GM12878 (cell line): ENCODE data around the gene NSL1. TPM values are rescaled to one million over a fixed set of nuclear protein-coding genes. Genes with fewer than 3 reads are reported as not detected.

Experiments used
- ASH2L ChIP-seq: fragments of 300-600, 200-600 bp; sonication (generic); IDR thresholded peaks from 2 replicates; pipeline ENCODE4 v1.6.1; 2017; ENCODE audit warnings: low read depth, mild to moderate bottlenecking, borderline replicate concordance
- CREB1 ChIP-seq: IDR thresholded peaks from 2 replicates; pipeline ENCODE4 v1.6.1; 2012; ENCODE audit warnings: low read depth, mild to moderate bottlenecking, inconsistent platforms
- ESRRA ChIP-seq: IDR thresholded peaks from 2 replicates; pipeline ENCODE4 v1.6.1; 2012; ENCODE audit warnings: mild to moderate bottlenecking, low read length, improper control_type of control experiment
- MTA2 ChIP-seq: fragments of 450-650 bp; IDR thresholded peaks from 2 replicates; pipeline ENCODE4 v1.6.1; 2016; ENCODE audit warnings: low read depth, mild to moderate bottlenecking, moderate library complexity
- NFYA ChIP-seq: IDR thresholded peaks from 2 replicates; pipeline ENCODE4 v1.6.1; 2011; ENCODE audit warnings: low read depth, mild to moderate bottlenecking, low read length, improper control_type of control experiment, borderline replicate concordance
- NR2C2 ChIP-seq: IDR thresholded peaks from 2 replicates; pipeline ENCODE4 v1.6.1; 2011; ENCODE audit warnings: borderline replicate concordance, low read depth; ENCODE audit not compliant: control insufficient read depth, insufficient read length
- USF1 ChIP-seq: IDR thresholded peaks from 2 replicates; pipeline ENCODE4 v1.6.1; 2011; ENCODE audit warnings: borderline replicate concordance, low read depth, mild to moderate bottlenecking, moderate library complexity, mixed read lengths, low read length; ENCODE audit not compliant: insufficient read depth; ENCODE audit errors: extremely low read length
- polyA plus RNA-seq, 11 experiments: library from polyadenylated mRNA; depleted of rRNA in 4 of 11; unstranded in 6 of 11; stranded (reverse) in 5 of 11; fragments of >200 nt; fragmentation: Nextera tagmentation in 4 of 11; fragmentation: Illumina TruSeq in 1 of 11; extraction: Ambion mirVana in 4 of 11; extraction: Trizol in 1 of 11; gene quantifications; 1 replicate in 1 of 11; 2 replicates in 10 of 11; pipeline versions ENCODE4 v1.2.1 to v1.2.3, GENCODE V29; 2011 to 2016; ENCODE audit warnings: inconsistent platforms in 2 of 11, missing spikeins in 2 of 11, low read depth in 1 of 11
- total RNA-seq, 4 experiments: library from RNA; depleted of rRNA in 3 of 4; stranded (reverse); fragments of >200 nt in 3 of 4; fragmentation: Illumina TruSeq in 1 of 4; extraction: Trizol in 1 of 4; gene quantifications; 2 replicates each; pipeline versions ENCODE4 v1.2.1 to v1.2.3, GENCODE V29; 2013 to 2021
- TF ChIP-seq, protein P1 (sequence below): fragments of 450-650 bp; IDR thresholded peaks from 2 replicates; pipeline ENCODE4 v1.6.1; 2017; ENCODE audit warnings: low read depth, mild to moderate bottlenecking, moderate library complexity
- TF ChIP-seq, protein P2 (sequence below): fragments of 450-650 bp; IDR thresholded peaks from 2 replicates; pipeline ENCODE4 v1.6.1; 2017; ENCODE audit warnings: mild to moderate bottlenecking, moderate library complexity

The NSL1 gene
- total and polyA plus RNA-seq, 10 of the 15 experiments (the other 5 are each of a cell fraction or from before 2014, with no cell fraction given) = 36.7 to 74.2 (median 46.4) TPM

GRCh38 chr1:212825798-212826452 is 34.3 kb upstream of the NSL1 start (continued):
- TF ChIP-seq NFYA (no peak), CREB1 (no peak), USF1 (no peak), MTA2 (no peak), ESRRA (no peak), ASH2L (no peak), NR2C2 (no peak)
- TF ChIP-seq, protein P1, sequence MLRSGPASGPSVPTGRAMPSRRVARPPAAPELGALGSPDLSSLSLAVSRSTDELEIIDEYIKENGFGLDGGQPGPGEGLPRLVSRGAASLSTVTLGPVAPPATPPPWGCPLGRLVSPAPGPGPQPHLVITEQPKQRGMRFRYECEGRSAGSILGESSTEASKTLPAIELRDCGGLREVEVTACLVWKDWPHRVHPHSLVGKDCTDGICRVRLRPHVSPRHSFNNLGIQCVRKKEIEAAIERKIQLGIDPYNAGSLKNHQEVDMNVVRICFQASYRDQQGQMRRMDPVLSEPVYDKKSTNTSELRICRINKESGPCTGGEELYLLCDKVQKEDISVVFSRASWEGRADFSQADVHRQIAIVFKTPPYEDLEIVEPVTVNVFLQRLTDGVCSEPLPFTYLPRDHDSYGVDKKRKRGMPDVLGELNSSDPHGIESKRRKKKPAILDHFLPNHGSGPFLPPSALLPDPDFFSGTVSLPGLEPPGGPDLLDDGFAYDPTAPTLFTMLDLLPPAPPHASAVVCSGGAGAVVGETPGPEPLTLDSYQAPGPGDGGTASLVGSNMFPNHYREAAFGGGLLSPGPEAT = peak; percentile 34; the same call in 1 of the 2 replicates
- TF ChIP-seq, protein P2, sequence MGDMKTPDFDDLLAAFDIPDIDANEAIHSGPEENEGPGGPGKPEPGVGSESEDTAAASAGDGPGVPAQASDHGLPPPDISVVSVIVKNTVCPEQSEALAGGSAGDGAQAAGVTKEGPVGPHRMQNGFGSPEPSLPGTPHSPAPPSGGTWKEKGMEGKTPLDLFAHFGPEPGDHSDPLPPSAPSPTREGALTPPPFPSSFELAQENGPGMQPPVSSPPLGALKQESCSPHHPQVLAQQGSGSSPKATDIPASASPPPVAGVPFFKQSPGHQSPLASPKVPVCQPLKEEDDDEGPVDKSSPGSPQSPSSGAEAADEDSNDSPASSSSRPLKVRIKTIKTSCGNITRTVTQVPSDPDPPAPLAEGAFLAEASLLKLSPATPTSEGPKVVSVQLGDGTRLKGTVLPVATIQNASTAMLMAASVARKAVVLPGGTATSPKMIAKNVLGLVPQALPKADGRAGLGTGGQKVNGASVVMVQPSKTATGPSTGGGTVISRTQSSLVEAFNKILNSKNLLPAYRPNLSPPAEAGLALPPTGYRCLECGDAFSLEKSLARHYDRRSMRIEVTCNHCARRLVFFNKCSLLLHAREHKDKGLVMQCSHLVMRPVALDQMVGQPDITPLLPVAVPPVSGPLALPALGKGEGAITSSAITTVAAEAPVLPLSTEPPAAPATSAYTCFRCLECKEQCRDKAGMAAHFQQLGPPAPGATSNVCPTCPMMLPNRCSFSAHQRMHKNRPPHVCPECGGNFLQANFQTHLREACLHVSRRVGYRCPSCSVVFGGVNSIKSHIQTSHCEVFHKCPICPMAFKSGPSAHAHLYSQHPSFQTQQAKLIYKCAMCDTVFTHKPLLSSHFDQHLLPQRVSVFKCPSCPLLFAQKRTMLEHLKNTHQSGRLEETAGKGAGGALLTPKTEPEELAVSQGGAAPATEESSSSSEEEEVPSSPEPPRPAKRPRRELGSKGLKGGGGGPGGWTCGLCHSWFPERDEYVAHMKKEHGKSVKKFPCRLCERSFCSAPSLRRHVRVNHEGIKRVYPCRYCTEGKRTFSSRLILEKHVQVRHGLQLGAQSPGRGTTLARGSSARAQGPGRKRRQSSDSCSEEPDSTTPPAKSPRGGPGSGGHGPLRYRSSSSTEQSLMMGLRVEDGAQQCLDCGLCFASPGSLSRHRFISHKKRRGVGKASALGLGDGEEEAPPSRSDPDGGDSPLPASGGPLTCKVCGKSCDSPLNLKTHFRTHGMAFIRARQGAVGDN = no peak
- TF ChIP-seq, all 136 proteins: peak for 3
